HepG2 (cell line): Measurements from ENCODE around the gene NUAK1.

Source experiments
- POLR2AphosphoS5 ChIP-seq: IDR thresholded peaks from 2 replicates; pipeline ENCODE4 v1.6.1; 2012; ENCODE audit warnings: low read depth, low read length
- ZMAT3 ChIP-seq: sonication (generic); formaldehyde crosslinking; conservative IDR thresholded peaks from 2 replicates; pipeline ENCODE4 v1.7.0; 2021; ENCODE audit warnings: missing genetic modification reagents
- ZNF883 ChIP-seq: sonication (generic); formaldehyde crosslinking; IDR thresholded peaks from 2 replicates; pipeline ENCODE4 v1.5.1; 2020; ENCODE audit warnings: mild to moderate bottlenecking, missing genetic modification reagents; ENCODE audit errors: not compliant biosample characterization

GRCh38 chr12:106066726-106067325 lies 71.9 kb downstream of the NUAK1 start:
- TF ChIP-seq POLR2AphosphoS5: no peak
- no peak for TF ChIP-seq ZMAT3 (CRISPR knock-in tag)
- no peak for TF ChIP-seq ZNF883 (CRISPR knock-in tag)
